ENCODE results near the gene AKAP9. TPM values are rescaled to one million over a fixed set of nuclear protein-coding genes. Genes with fewer than 3 reads are reported as not detected.
"Not testable (repeated sequence)": the region's sequence is repeated elsewhere in the genome, so short reads cannot be mapped to it uniquely, and the experiment has no call there.

AKAP9 gene
- total and polyA plus RNA-seq, 12 donors, result 22.7 to 122 (median 54.0) TPM

- no peak for DNase-seq
- H3K4me3 ChIP-seq, result no peak overlapping the region
- no peaks in the 10 kb centered on the region for H3K9me3 ChIP-seq (replicated peaks in 1 of 3)
- TF ChIP-seq POLR2A (IDR thresholded peaks at IDR 0.05), result no peak
- no peak for TF ChIP-seq CTCF (IDR thresholded peaks at IDR 0.05)
- no peak overlapping the region for H3K27ac ChIP-seq
- H3K27me3 ChIP-seq, result no peaks in the 10 kb centered on the region
- H3K36me3 ChIP-seq (replicated peaks in 1 of 2), result no peaks in the 10 kb centered on the region
- intact Hi-C loops (cut with DNase I), result no loop called here
- H3K4me1 ChIP-seq (replicated peaks in 1 of 2), result peaks cover 3 to 15% of the 10 kb centered on the region in 2 donors
- WGBS, 4 donors, result 86 to 95% (median 91%) methylated on average over 3 of the region's 3 CpGs
These were observed 13.0 kb downstream of the AKAP9 start for GRCh38 chr7:91953618-91954017.

- H3K9me3 ChIP-seq (replicated peaks in 1 of 3); H3K36me3 ChIP-seq (replicated peaks in 1 of 2); DNase-seq; intact Hi-C loops (cut with DNase I); H3K27me3 ChIP-seq; H3K27ac ChIP-seq; H3K4me3 ChIP-seq: not testable (repeated sequence)
- 78 to 84% (median 79%) methylated on average over 2 of the region's 2 CpGs for WGBS, 4 donors
- H3K4me1 ChIP-seq (replicated peaks in 1 of 2), result peaks cover 3 to 24% of the 10 kb centered on the region in 2 donors
These were observed 15.8 kb downstream of the AKAP9 start for GRCh38 chr7:91956464-91956863.

- 80 to 92% (median 86%) methylated on average over 1 of the region's 1 CpG for WGBS, 4 donors
- TF ChIP-seq POLR2A (IDR thresholded peaks at IDR 0.05) (no peak), CTCF (IDR thresholded peaks at IDR 0.05) (no peak)
- peaks cover 3 to 24% of the 10 kb centered on the region in 2 donors for H3K4me1 ChIP-seq (replicated peaks in 1 of 2)
- H3K36me3 ChIP-seq (replicated peaks in 1 of 2), result no peaks in the 10 kb centered on the region
- no peak for DNase-seq
- H3K4me3 ChIP-seq, result no peak overlapping the region
- H3K9me3 ChIP-seq (replicated peaks in 1 of 3), result no peaks in the 10 kb centered on the region
- intact Hi-C loops (cut with DNase I), result no loop called here
- no peak overlapping the region for H3K27ac ChIP-seq
- no peaks in the 10 kb centered on the region for H3K27me3 ChIP-seq
These were observed 16.6 kb downstream of the AKAP9 start for GRCh38 chr7:91957232-91957631.

- Histone ChIP-seq H3K36me3 (replicated peaks in 1 of 2) (no peaks in the 10 kb centered on the region), H3K4me3 (no peak overlapping the region), H3K4me1 (replicated peaks in 1 of 2) (peaks cover 3 to 24% of the 10 kb centered on the region in 2 donors), H3K9me3 (replicated peaks in 1 of 3) (no peaks in the 10 kb centered on the region), H3K27me3 (no peaks in the 10 kb centered on the region), H3K27ac (no peak overlapping the region)
- 12 to 36% (median 29%) methylated on average over 1 of the region's 1 CpG for WGBS, 4 donors
- TF ChIP-seq POLR2A (IDR thresholded peaks at IDR 0.05) (no peak), CTCF (IDR thresholded peaks at IDR 0.05) (no peak)
- DNase-seq, result peak in 3 of 7 donors; percentile 22 to 47 (median 44)
- intact Hi-C loops (cut with DNase I), result no loop called here
These were observed 17.2 kb downstream of the AKAP9 start for GRCh38 chr7:91957823-91958222.

GRCh38 chr7:91959023-91959422 lies 18.4 kb downstream of the AKAP9 start:
- TF ChIP-seq CTCF (IDR thresholded peaks at IDR 0.05), result no peak
- TF ChIP-seq POLR2A (IDR thresholded peaks at IDR 0.05), result no peak
- peaks cover 3 to 24% of the 10 kb centered on the region in 2 donors for H3K4me1 ChIP-seq (replicated peaks in 1 of 2)
- no peak overlapping the region for H3K27ac ChIP-seq
- WGBS, 4 donors, result 55 to 79% (median 78%) methylated on average over 5 of the region's 5 CpGs
- DNase-seq, result no peak
- H3K36me3 ChIP-seq (replicated peaks in 1 of 2), result no peaks in the 10 kb centered on the region
- no peak overlapping the region for H3K4me3 ChIP-seq
- no peaks in the 10 kb centered on the region for H3K27me3 ChIP-seq
- intact Hi-C loops (cut with DNase I), result no loop called here
- no peaks in the 10 kb centered on the region for H3K9me3 ChIP-seq (replicated peaks in 1 of 3)
